Measurements from ENCODE around the gene IMMP2L. TPM values are rescaled to one million over a fixed set of nuclear protein-coding genes. Genes with fewer than 3 reads are reported as not detected.

Gene IMMP2L
- total and polyA plus RNA-seq, 7 donors: 9.3 to 43.0 (median 19.2) TPM

GRCh38 chr7:110854166-110854565 is 708.1 kb downstream of the IMMP2L start:
- Histone ChIP-seq H3K27ac (no peak overlapping the region), H3K36me3 (ENCODE audit: insufficient read depth in 1 of 2, low read depth in 1 of 2) (no peaks in the 10 kb centered on the region), H3K4me3 (no peak overlapping the region), H3K27me3 (ENCODE audit: insufficient read depth in 3 of 3, low read length in 2 of 3) (no peaks in the 10 kb centered on the region), H3K9me3 (no peaks in the 10 kb centered on the region), H3K4me1 (no peaks in the 10 kb centered on the region)
- intact Hi-C loops (cut with DNase I): no loop called here
- no peak for TF ChIP-seq CTCF (IDR thresholded peaks at IDR 0.05)
- DNase-seq (no peak), ATAC-seq (no peak)

- 80 to 97% (median 84%) methylated on average over 3 of the region's 3 CpGs for WGBS, 3 donors
- no peak for DNase-seq
- H3K4me1 ChIP-seq: no peaks in the 10 kb centered on the region
- H3K36me3 ChIP-seq (ENCODE audit: insufficient read depth in 1 of 2, low read depth in 1 of 2): no peaks in the 10 kb centered on the region
- TF ChIP-seq CTCF (IDR thresholded peaks at IDR 0.05): no peak
- no peaks in the 10 kb centered on the region for H3K9me3 ChIP-seq
- H3K27me3 ChIP-seq (ENCODE audit: insufficient read depth in 3 of 3, low read length in 2 of 3): no peaks in the 10 kb centered on the region
- intact Hi-C loops (cut with DNase I): no loop called here
- H3K4me3 ChIP-seq: no peak overlapping the region
- no peak for ATAC-seq
- no peak overlapping the region for H3K27ac ChIP-seq
These were observed 709.0 kb downstream of the IMMP2L start for GRCh38 chr7:110853263-110853662.

GRCh38 chr7:110852156-110852940 is 709.9 kb downstream of the IMMP2L start:
- Histone ChIP-seq H3K27ac (no peak overlapping the region), H3K36me3 (ENCODE audit: insufficient read depth in 1 of 2, low read depth in 1 of 2) (no peaks in the 10 kb centered on the region), H3K4me3 (no peak overlapping the region), H3K27me3 (ENCODE audit: insufficient read depth in 3 of 3, low read length in 2 of 3) (no peaks in the 10 kb centered on the region), H3K9me3 (no peaks in the 10 kb centered on the region), H3K4me1 (no peaks in the 10 kb centered on the region)
- intact Hi-C loops (cut with DNase I): no loop called here
- no peak for DNase-seq
- WGBS, 3 donors: 55 to 62% (median 57%) methylated on average over 4 of the region's 4 CpGs
- TF ChIP-seq CTCF (IDR thresholded peaks at IDR 0.05): no peak
- no peak for ATAC-seq

GRCh38 chr7:110850224-110850623 is 712.1 kb downstream of the IMMP2L start:
- no peak for TF ChIP-seq CTCF (IDR thresholded peaks at IDR 0.05)
- no peaks in the 10 kb centered on the region for H3K4me1 ChIP-seq
- WGBS, 3 donors: 90 to 96% (median 92%) methylated on average over 3 of the region's 3 CpGs

GRCh38 chr7:110842796-110843195 is 719.5 kb downstream of the IMMP2L start:
- ATAC-seq (no peak), DNase-seq (no peak)
- Histone ChIP-seq H3K9me3 (no peaks in the 10 kb centered on the region), H3K27me3 (ENCODE audit: insufficient read depth in 3 of 3, low read length in 2 of 3) (no peaks in the 10 kb centered on the region), H3K27ac (no peak overlapping the region), H3K4me3 (no peak overlapping the region), H3K36me3 (ENCODE audit: insufficient read depth in 1 of 2, low read depth in 1 of 2) (no peaks in the 10 kb centered on the region), H3K4me1 (no peaks in the 10 kb centered on the region)
- intact Hi-C loops (cut with DNase I): no loop called here
- TF ChIP-seq CTCF (IDR thresholded peaks at IDR 0.05): no peak
- 80 to 90% (median 84%) methylated on average over 4 of the region's 4 CpGs for WGBS, 3 donors

More at GRCh38 chr7:110850224-110850623, 712.1 kb downstream of the IMMP2L start:
- no peak overlapping the region for H3K4me3 ChIP-seq
- no peak overlapping the region for H3K27ac ChIP-seq
- no peaks in the 10 kb centered on the region for H3K27me3 ChIP-seq (ENCODE audit: insufficient read depth in 3 of 3, low read length in 2 of 3)
- H3K9me3 ChIP-seq: no peaks in the 10 kb centered on the region
- DNase-seq: no peak
- no peak for ATAC-seq
- H3K36me3 ChIP-seq (ENCODE audit: insufficient read depth in 1 of 2, low read depth in 1 of 2): no peaks in the 10 kb centered on the region
- intact Hi-C loops (cut with DNase I): no loop called here

Data from psoas muscle (tissue), 8 donors.